PC-3 (cell line): ENCODE results near the gene MARCHF9.

Source experiments
- CTCF ChIP-seq: fragments of 300-600 bp; sonication (generic); conservative IDR thresholded peaks from 2 replicates; pipeline ENCODE4 v1.5.1; 2017; ENCODE audit warnings: antibody characterized with exemption, low read depth, mild to moderate bottlenecking, low read length
- EZH2 ChIP-seq: fragments of 300-600 bp; sonication (generic); IDR thresholded peaks from one replicate; pipeline ENCODE4 v1.6.1; 2017; ENCODE audit warnings: antibody characterized with exemption, mild to moderate bottlenecking, low read length; ENCODE audit not compliant: unreplicated experiment
- EZH2phosphoT487 ChIP-seq: fragments of 300-600 bp; sonication (generic); IDR thresholded peaks from 2 replicates; pipeline ENCODE4 v1.6.1; 2018; ENCODE audit warnings: mild to moderate bottlenecking, antibody characterized with exemption, low read length, borderline replicate concordance

- TF ChIP-seq CTCF (no peak), EZH2phosphoT487 (no peak), EZH2 (no peak)
Observed at GRCh38 chr12:57744194-57744776, 10.6 kb upstream of the MARCHF9 start.
